H9 (cell line): ENCODE measurements around the gene PTCSC3. TPM values are rescaled to one million over a fixed set of nuclear protein-coding genes. Genes with fewer than 3 reads are reported as not detected.

Source experiments
- DNase-seq: peaks from one replicate; pipeline ENCODE4 v3.0.0-alpha.2; 2017
- H2AFZ ChIP-seq: one replicate; pipeline ENCODE4 v1.6.1; 2013; ENCODE audit warnings: mild to moderate bottlenecking, low read length, control low read depth, moderate library complexity
- H2AK5ac ChIP-seq: 2 replicates; pipeline ENCODE4 v1.6.1; 2013; ENCODE audit warnings: low read length, control low read depth, mixed read lengths; ENCODE audit not compliant: insufficient read length
- H2BK120ac ChIP-seq: one replicate; pipeline ENCODE4 v1.6.1; 2013; ENCODE audit warnings: low read depth, mild to moderate bottlenecking, low read length, control low read depth, inconsistent platforms; ENCODE audit not compliant: poor library complexity, severe bottlenecking
- H2BK12ac ChIP-seq: 2 replicates; pipeline ENCODE4 v1.6.1; 2013; ENCODE audit warnings: low read length, control low read depth, mixed read lengths, low read depth; ENCODE audit not compliant: insufficient read length
- H2BK15ac ChIP-seq: 2 replicates; pipeline ENCODE4 v1.6.1; 2013; ENCODE audit warnings: low read depth, low read length, control low read depth
- H2BK20ac ChIP-seq: one replicate; pipeline ENCODE4 v1.6.1; 2013; ENCODE audit warnings: low read depth, mild to moderate bottlenecking, low read length, control low read depth, inconsistent platforms; ENCODE audit not compliant: poor library complexity, severe bottlenecking
- H2BK5ac ChIP-seq: 2 replicates; pipeline ENCODE4 v1.6.1; 2013; ENCODE audit warnings: low read length, control low read depth, mixed read lengths; ENCODE audit not compliant: insufficient read length
- H3K14ac ChIP-seq: 2 replicates; pipeline ENCODE4 v1.6.1; 2013; ENCODE audit warnings: low read length, control low read depth; ENCODE audit not compliant: insufficient read depth
- H3K18ac ChIP-seq: 2 replicates; pipeline ENCODE4 v1.6.1; 2013; ENCODE audit warnings: low read depth, mild to moderate bottlenecking, mixed read lengths, low read length, control low read depth; ENCODE audit not compliant: insufficient read length
- H3K23ac ChIP-seq: 2 replicates; pipeline ENCODE4 v1.6.1; 2013; ENCODE audit warnings: low read length, control low read depth, mixed read lengths, low read depth; ENCODE audit not compliant: insufficient read length
- H3K23me2 ChIP-seq: 2 replicates; pipeline ENCODE4 v1.6.1; 2013; ENCODE audit warnings: low read depth, mild to moderate bottlenecking, mixed read lengths, low read length, control low read depth; ENCODE audit not compliant: insufficient read length, poor library complexity, severe bottlenecking
- H3K27ac ChIP-seq: 2 replicates; pipeline ENCODE4 v1.5.1; 2013; ENCODE audit warnings: low read length, control low read depth, mixed read lengths, low read depth; ENCODE audit not compliant: insufficient read length
- H3K27me3 ChIP-seq: 2 replicates; pipeline ENCODE4 v1.6.1; 2013; ENCODE audit warnings: low read length, control low read depth, inconsistent platforms; ENCODE audit not compliant: insufficient read depth
- H3K4ac ChIP-seq: 2 replicates; pipeline ENCODE4 v1.6.1; 2013; ENCODE audit warnings: low read depth, mild to moderate bottlenecking, control low read depth, inconsistent platforms, low read length, moderate library complexity
- H3K4me1 ChIP-seq: 2 replicates; pipeline ENCODE4 v1.6.1; 2013; ENCODE audit warnings: low read length, control low read depth, inconsistent platforms; ENCODE audit not compliant: insufficient read depth
- H3K4me2 ChIP-seq: 2 replicates; pipeline ENCODE4 v1.6.1; 2013; ENCODE audit warnings: low read length, control low read depth, mixed read lengths; ENCODE audit not compliant: insufficient read length, insufficient read depth
- H3K56ac ChIP-seq: 2 replicates; pipeline ENCODE4 v1.6.1; 2013; ENCODE audit warnings: low read depth, mild to moderate bottlenecking, mixed read lengths, low read length, control low read depth; ENCODE audit not compliant: insufficient read length
- H3K79me1 ChIP-seq: 2 replicates; pipeline ENCODE4 v1.6.1; 2013; ENCODE audit warnings: low read depth, mild to moderate bottlenecking, moderate library complexity, low read length, control low read depth, inconsistent platforms; ENCODE audit not compliant: insufficient read depth, poor library complexity, severe bottlenecking
- H3K79me2 ChIP-seq: 2 replicates; pipeline ENCODE4 v1.6.1; 2013; ENCODE audit warnings: low read length, control low read depth, inconsistent platforms; ENCODE audit not compliant: insufficient read depth
- H3K9ac ChIP-seq: 2 replicates; pipeline ENCODE4 v1.6.1; 2013; ENCODE audit warnings: low read length, control low read depth, mixed read lengths; ENCODE audit not compliant: insufficient read length; ENCODE audit errors: extremely low read depth
- H3K9me3 ChIP-seq: one replicate; pipeline ENCODE4 v1.6.1; 2013; ENCODE audit warnings: low read depth, low read length, inconsistent platforms; ENCODE audit not compliant: control insufficient read depth
- H3T11ph ChIP-seq: one replicate; pipeline ENCODE4 v1.6.1; 2013; ENCODE audit warnings: mild to moderate bottlenecking, low read length, control low read depth, inconsistent platforms
- H4K20me1 ChIP-seq: one replicate; pipeline ENCODE4 v1.6.1; 2013; ENCODE audit not compliant: control insufficient read depth, insufficient read length, insufficient read depth
- H4K5ac ChIP-seq: 2 replicates; pipeline ENCODE4 v1.6.1; 2013; ENCODE audit warnings: low read depth, mild to moderate bottlenecking, mixed read lengths, low read length, control low read depth; ENCODE audit not compliant: insufficient read length
- H4K8ac ChIP-seq: replicated peaks from 2 replicates; pipeline ENCODE4 v1.6.1; 2013; ENCODE audit warnings: low read length, control low read depth, mixed read lengths, low read depth; ENCODE audit not compliant: insufficient read length
- H4K91ac ChIP-seq: 2 replicates; pipeline ENCODE4 v1.6.1; 2013; ENCODE audit warnings: low read depth, mild to moderate bottlenecking, moderate library complexity, mixed read lengths, low read length, control low read depth; ENCODE audit not compliant: insufficient read length
- H3K27ac Mint-ChIP-seq, 3 experiments: 2 replicates in 2 of 3; 3 replicates in 1 of 3; pipeline ENCODE4 v1.8.0; 2020 to 2021; ENCODE audit warnings: mixed read lengths in 3 of 3, mild to moderate bottlenecking in 1 of 3, moderate library complexity in 1 of 3
- H3K27me3 Mint-ChIP-seq: 2 replicates; pipeline ENCODE4 v1.8.0; 2021; ENCODE audit warnings: low read depth, mild to moderate bottlenecking, moderate library complexity, mixed read lengths
- H3K36me3 Mint-ChIP-seq, 3 experiments: 2 replicates in 2 of 3; 3 replicates in 1 of 3; pipeline ENCODE4 v1.8.0; 2020 to 2021; ENCODE audit warnings: low read depth in 3 of 3, mixed read lengths in 3 of 3; ENCODE audit not compliant: insufficient read depth in 1 of 3
- H3K4me1 Mint-ChIP-seq, 2 experiments: 2 replicates each; pipeline ENCODE4 v1.8.0; 2020; ENCODE audit warnings: mixed read lengths in 2 of 2
- H3K4me3 Mint-ChIP-seq, 2 experiments: 2 replicates in 1 of 2; 3 replicates in 1 of 2; pipeline ENCODE4 v1.8.0; 2020 to 2021; ENCODE audit warnings: mild to moderate bottlenecking in 2 of 2, mixed read lengths in 2 of 2, moderate library complexity in 1 of 2
- H3K9me3 Mint-ChIP-seq, 2 experiments: 2 replicates in 1 of 2; 3 replicates in 1 of 2; pipeline ENCODE4 v1.8.0; 2020; ENCODE audit warnings: mild to moderate bottlenecking in 2 of 2, mixed read lengths in 2 of 2, moderate library complexity in 1 of 2
- WGBS: extraction: QIAGEN DNeasy Blood & Tissue Kit; methylation state at CpG from one replicate; pipeline ENCODE4 v1.1.7; 2013; ENCODE audit warnings: missing lambda C conversion rate, low lambda C conversion rate, mixed read lengths; ENCODE audit not compliant: insufficient read length; ENCODE audit errors: extremely low coverage; 5-methylcytosine and 5-hydroxymethylcytosine counted together
- total RNA-seq: library from RNA; stranded (reverse); gene quantifications from 2 replicates; pipeline ENCODE4 v1.2.1, GENCODE V29; 2021
- TF ChIP-seq, protein P1 (sequence below): fragments of 200-600 bp; sonication (generic); conservative IDR thresholded peaks from 3 replicates; pipeline ENCODE4 v1.8.0; 2021; ENCODE audit warnings: antibody characterized with exemption, mild to moderate bottlenecking

PTCSC3 gene
- total RNA-seq, 1 experiment from 2014 or later: not detected

DNA sequence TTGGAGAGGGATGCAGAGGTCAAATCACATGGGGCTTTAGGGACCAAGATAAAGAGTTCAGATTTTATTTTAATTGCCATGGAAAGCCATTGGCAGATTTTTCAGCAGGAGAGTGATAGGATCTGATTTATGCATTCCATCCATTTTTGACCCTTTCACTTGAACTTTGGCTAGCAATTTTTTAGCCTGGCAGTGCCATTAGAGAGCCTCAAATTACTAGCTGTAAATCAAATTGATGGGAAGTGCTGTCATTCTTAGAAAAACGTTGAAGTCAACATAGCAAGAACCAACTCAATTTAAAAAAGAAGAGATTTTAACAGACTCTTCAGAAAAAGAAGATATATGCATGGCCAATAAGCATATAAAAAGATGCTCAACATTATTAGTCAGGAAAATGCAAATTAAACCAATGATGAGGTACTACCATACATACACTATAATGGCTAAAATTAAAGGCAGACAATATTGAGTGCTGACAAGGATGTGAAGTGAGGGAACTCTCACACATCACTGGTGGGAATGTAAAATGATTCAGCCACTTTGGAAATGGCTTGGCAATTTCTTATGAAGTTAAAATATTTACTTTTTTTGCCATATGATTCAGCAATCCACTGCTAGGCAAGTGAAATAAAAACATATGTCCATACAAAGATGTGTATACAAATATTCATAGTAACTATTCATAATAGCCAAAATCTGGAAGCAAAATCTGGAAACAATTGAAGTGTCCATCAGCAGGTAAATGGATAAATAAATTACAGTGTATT, 89.7 kb downstream of the PTCSC3 start:
- Histone ChIP-seq H3K23me2 (no peaks in the 10 kb centered on the region), H3K27ac (no peak overlapping the region), H4K20me1 (no peaks in the 10 kb centered on the region), H3K18ac (no peak overlapping the region), H3K4me2 (no peak overlapping the region), H2AK5ac (no peak overlapping the region), H3K4me1 (no peaks in the 10 kb centered on the region), H4K5ac (no peak overlapping the region), H3K79me1 (no peaks in the 10 kb centered on the region), H2BK5ac (no peak overlapping the region), H3T11ph (no peak overlapping the region), H2BK15ac (no peak overlapping the region), H3K9ac (no peak overlapping the region), H3K9me3 (no peaks in the 10 kb centered on the region), H3K23ac (no peak overlapping the region), H2BK120ac (no peak overlapping the region), H2AFZ (no peak overlapping the region), H3K79me2 (no peaks in the 10 kb centered on the region), H4K91ac (no peak overlapping the region), H3K4ac (no peak overlapping the region), H3K14ac (no peak overlapping the region), H3K27me3 (no peaks in the 10 kb centered on the region), H2BK12ac (no peak overlapping the region), H4K8ac (no peak overlapping the region), H2BK20ac (no peak overlapping the region), H3K56ac (no peak overlapping the region)
- no CpG with 5 or more reads among the region's 1 CpG for WGBS
- TF ChIP-seq, protein P1, sequence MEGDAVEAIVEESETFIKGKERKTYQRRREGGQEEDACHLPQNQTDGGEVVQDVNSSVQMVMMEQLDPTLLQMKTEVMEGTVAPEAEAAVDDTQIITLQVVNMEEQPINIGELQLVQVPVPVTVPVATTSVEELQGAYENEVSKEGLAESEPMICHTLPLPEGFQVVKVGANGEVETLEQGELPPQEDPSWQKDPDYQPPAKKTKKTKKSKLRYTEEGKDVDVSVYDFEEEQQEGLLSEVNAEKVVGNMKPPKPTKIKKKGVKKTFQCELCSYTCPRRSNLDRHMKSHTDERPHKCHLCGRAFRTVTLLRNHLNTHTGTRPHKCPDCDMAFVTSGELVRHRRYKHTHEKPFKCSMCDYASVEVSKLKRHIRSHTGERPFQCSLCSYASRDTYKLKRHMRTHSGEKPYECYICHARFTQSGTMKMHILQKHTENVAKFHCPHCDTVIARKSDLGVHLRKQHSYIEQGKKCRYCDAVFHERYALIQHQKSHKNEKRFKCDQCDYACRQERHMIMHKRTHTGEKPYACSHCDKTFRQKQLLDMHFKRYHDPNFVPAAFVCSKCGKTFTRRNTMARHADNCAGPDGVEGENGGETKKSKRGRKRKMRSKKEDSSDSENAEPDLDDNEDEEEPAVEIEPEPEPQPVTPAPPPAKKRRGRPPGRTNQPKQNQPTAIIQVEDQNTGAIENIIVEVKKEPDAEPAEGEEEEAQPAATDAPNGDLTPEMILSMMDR: no peak
- DNase-seq: no peak
- H3K27ac Mint-ChIP-seq: no peak overlapping the region
- no peaks in the 10 kb centered on the region for H3K9me3 Mint-ChIP-seq
- H3K36me3 Mint-ChIP-seq: no peaks in the 10 kb centered on the region
- H3K4me3 Mint-ChIP-seq: no peak overlapping the region
- no peaks in the 10 kb centered on the region for H3K4me1 Mint-ChIP-seq
- H3K27me3 Mint-ChIP-seq: peaks cover 15% of the 10 kb centered on the region
